HepG2 (cell line): ENCODE data around the gene CASP3. TPM values are rescaled to one million over a fixed set of nuclear protein-coding genes. Genes with fewer than 3 reads are reported as not detected.

ENCODE experiments used
- GATAD1 ChIP-seq: IDR thresholded peaks from 2 replicates; pipeline ENCODE4 v1.6.1; 2016; ENCODE audit warnings: missing genetic modification reagents, missing compliant biosample characterization
- HES4 ChIP-seq: sonication (generic); formaldehyde crosslinking; IDR thresholded peaks from 2 replicates; pipeline ENCODE4 v1.9.0; 2021; ENCODE audit warnings: mild to moderate bottlenecking, missing genetic modification reagents, borderline replicate concordance
- HINFP ChIP-seq: sonication (generic); formaldehyde crosslinking; IDR thresholded peaks from 2 replicates; pipeline ENCODE4 v1.4.0; 2020; ENCODE audit warnings: low read depth, mild to moderate bottlenecking, missing genetic modification reagents
- HNRNPLL ChIP-seq: fragments of 200-400 bp; formaldehyde crosslinking; IDR thresholded peaks from 2 replicates; pipeline ENCODE4 v1.6.1; 2017; ENCODE audit warnings: mild to moderate bottlenecking, low read depth, low read length; ENCODE audit not compliant: poor library complexity, severe bottlenecking
- HOMEZ ChIP-seq: IDR thresholded peaks from 2 replicates; pipeline ENCODE4 v1.6.1; 2016; ENCODE audit warnings: low read depth
- HOXA9 ChIP-seq: sonication (generic); formaldehyde crosslinking; IDR thresholded peaks from 2 replicates; pipeline ENCODE4 v1.8.1; 2022; ENCODE audit warnings: missing genetic modification reagents, mild to moderate bottlenecking, moderate library complexity, borderline replicate concordance
- MBNL3 ChIP-seq: fragments of 250-450 bp; sonication (Bioruptor Pico); conservative IDR thresholded peaks from 2 replicates; pipeline ENCODE4 v1.8.0; 2022; ENCODE audit warnings: mild to moderate bottlenecking, inconsistent platforms
- PATZ1 ChIP-seq: sonication (generic); formaldehyde crosslinking; IDR thresholded peaks from 2 replicates; pipeline ENCODE4 v1.4.0; 2020; ENCODE audit warnings: missing genetic modification reagents
- PHF20 ChIP-seq: sonication (generic); formaldehyde crosslinking; IDR thresholded peaks from 2 replicates; pipeline ENCODE4 v1.5.0; 2020; ENCODE audit warnings: mild to moderate bottlenecking, missing genetic modification reagents
- POLR2A ChIP-seq, 2 experiments: IDR thresholded peaks; 2 replicates each; pipeline ENCODE4 v1.6.1; 2011; ENCODE audit warnings: low read depth in 2 of 2, low read length in 2 of 2, mild to moderate bottlenecking in 1 of 2, moderate library complexity in 1 of 2; ENCODE audit not compliant: insufficient read depth in 1 of 2
- REST ChIP-seq, 2 experiments: IDR thresholded peaks; 2 replicates each; pipeline ENCODE4 v1.6.1; 2011 to 2012; ENCODE audit warnings: low read length in 2 of 2, borderline replicate concordance in 1 of 2, low read depth in 1 of 2, mild to moderate bottlenecking in 1 of 2, moderate library complexity in 1 of 2
- SIN3B ChIP-seq: fragments of 150-350 bp; IDR thresholded peaks from 2 replicates; pipeline ENCODE4 v1.6.1; 2014; ENCODE audit warnings: low read length
- XRCC5 ChIP-seq: fragments of 200-400 bp; formaldehyde crosslinking; optimal IDR thresholded peaks from 2 replicates; pipeline ENCODE3; 2017; ENCODE audit warnings: mild to moderate bottlenecking, low read length
- ZBTB14 ChIP-seq: sonication (generic); formaldehyde crosslinking; IDR thresholded peaks from 2 replicates; pipeline ENCODE4 v1.4.0; 2020; ENCODE audit warnings: missing genetic modification reagents
- ZNF274 ChIP-seq: sonication (generic); formaldehyde crosslinking; IDR thresholded peaks from 2 replicates; pipeline ENCODE4 v1.5.1; 2020; ENCODE audit warnings: mild to moderate bottlenecking, missing genetic modification reagents
- ZNF556 ChIP-seq: sonication (generic); formaldehyde crosslinking; IDR thresholded peaks from 2 replicates; pipeline ENCODE4 v1.4.0; 2020; ENCODE audit warnings: mild to moderate bottlenecking, missing genetic modification reagents, borderline replicate concordance
- ZNF660 ChIP-seq: sonication (generic); formaldehyde crosslinking; IDR thresholded peaks from 2 replicates; pipeline ENCODE4 v1.5.1; 2020; ENCODE audit warnings: mild to moderate bottlenecking, low read depth, missing genetic modification reagents, borderline replicate concordance
- polyA plus RNA-seq, 8 experiments: library from polyadenylated mRNA; depleted of rRNA in 3 of 8; stranded (reverse) in 7 of 8; unstranded in 1 of 8; fragments of >200 nt; fragmentation: Illumina TruSeq in 4 of 8; extraction: Trizol in 4 of 8; gene quantifications; 2 replicates each; pipeline versions ENCODE4 v1.2.1 to v1.2.3, GENCODE V29; 2011 to 2016; ENCODE audit warnings: low read depth in 4 of 8, missing spikeins in 1 of 8, mixed read lengths in 1 of 8; ENCODE audit not compliant: insufficient read depth in 1 of 8
- total RNA-seq, 5 experiments: library from RNA; depleted of rRNA; stranded (reverse); fragments of >200 nt; fragmentation: Illumina TruSeq; extraction: Trizol; gene quantifications; 2 replicates each; pipeline ENCODE4 v1.2.3, GENCODE V29; 2016; ENCODE audit warnings: low read depth in 1 of 5

Gene CASP3
- total and polyA plus RNA-seq, 2 of the 13 experiments (the other 11 are each of a cell fraction or from before 2014, with no cell fraction given): 26.0 to 77.8 TPM

GRCh38 chr4:184649026-184649970 is at the start of gene CASP3, which contains the start of gene PRIMPOL (continued):
- 0 out of 2 replicates have a peak, but pooled peaks have one; percentile 26 for TF ChIP-seq HOMEZ (CRISPR knock-in tag)
- no peak for TF ChIP-seq MBNL3 (CRISPR knock-in tag)
- TF ChIP-seq POLR2A (IDR thresholded peaks at IDR 0.05; ENCODE audit: insufficient read depth in 1 of 2, low read depth in 2 of 2, low read length in 2 of 2): peak; percentile 93 to 98
- peak; percentile 60; the same call in 1 of the 2 replicates for TF ChIP-seq SIN3B
- peak; percentile 74; the same call in 1 of the 2 replicates for TF ChIP-seq ZNF556 (CRISPR knock-in tag)
- TF ChIP-seq ZBTB14 (CRISPR knock-in tag): 0 out of 2 replicates have a peak, but pooled peaks have one; percentile 25
- TF ChIP-seq HNRNPLL: peak; percentile 60
- no peak for TF ChIP-seq ZNF660 (CRISPR knock-in tag)
- peak; percentile 81 for TF ChIP-seq PATZ1 (CRISPR knock-in tag)
- TF ChIP-seq REST (IDR thresholded peaks at IDR 0.05; ENCODE audit: borderline replicate concordance in 1 of 2, low read depth in 1 of 2, low read length in 2 of 2): peak in 1 of 2 experiments; percentile 68; a peak in 1 of 4 replicates
- peak; percentile 30; the same call in 1 of the 2 replicates for TF ChIP-seq ZNF274 (CRISPR knock-in tag)
- peak; percentile 98 for TF ChIP-seq HINFP
- peak; percentile 10 for TF ChIP-seq XRCC5
- peak; percentile 85; the same call in 1 of the 2 replicates for TF ChIP-seq HOXA9
- peak; percentile 56; the same call in 1 of the 2 replicates for TF ChIP-seq PHF20 (CRISPR knock-in tag)
- TF ChIP-seq HES4 (CRISPR knock-in tag): peak; percentile 9; the same call in 1 of the 2 replicates
- TF ChIP-seq GATAD1 (CRISPR knock-in tag): no peak
